NCI-H2227 (cell line): Measurements from ENCODE around the gene KL.

ENCODE experiments used
- DNase-seq: peaks from one replicate; lab custom pipeline; 2025; ENCODE audit not compliant: unreplicated experiment; lab: John Stamatoyannopoulos, UW

Gene KL

DNA sequence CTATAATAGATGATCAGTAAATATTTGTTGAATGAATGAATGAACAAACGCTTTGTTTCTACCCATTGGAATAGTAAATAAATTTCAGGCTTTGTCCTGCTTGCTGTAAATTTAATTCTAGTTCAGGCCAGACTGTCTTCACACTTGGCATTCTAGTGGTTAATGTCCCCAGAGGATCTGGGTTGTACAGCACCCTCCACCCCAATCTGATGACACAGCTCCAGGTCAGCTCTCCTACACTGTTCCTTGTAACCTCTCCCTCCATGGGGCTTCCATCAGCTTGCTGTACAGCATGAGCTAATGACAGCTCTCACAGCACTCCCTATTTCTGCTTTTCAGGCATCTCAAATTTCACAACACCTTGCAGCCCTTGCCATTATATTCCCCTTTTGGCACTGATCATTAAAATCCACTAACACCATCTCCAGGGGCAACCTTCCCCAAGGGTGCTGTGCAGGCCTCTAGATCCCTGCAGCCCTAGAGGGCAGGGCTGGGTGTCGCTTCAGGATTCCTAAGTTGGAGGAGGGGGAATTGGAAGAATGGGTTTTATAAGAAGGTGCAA lies 12.7 kb upstream of the KL start:
- DNase-seq = peak; percentile 56

DNA sequence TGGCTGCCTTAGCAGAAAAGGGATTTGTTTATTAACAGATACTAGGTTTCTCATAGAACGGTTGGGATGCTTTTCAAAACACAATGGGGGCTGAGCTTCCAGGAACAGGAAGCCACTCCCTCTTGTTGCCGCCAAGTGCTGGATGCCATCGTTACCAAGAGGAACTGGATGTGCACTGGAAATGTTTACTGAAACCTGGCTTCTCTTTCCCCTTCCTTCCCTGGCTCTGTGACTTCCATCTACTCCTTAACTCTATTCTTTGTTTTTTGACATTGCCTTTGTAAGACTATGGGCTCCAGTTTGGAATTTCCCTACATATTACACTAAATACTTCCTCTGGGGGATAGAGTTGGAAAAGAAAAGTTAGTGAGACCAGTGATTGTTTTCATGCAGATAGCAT lies 11.7 kb upstream of the KL start:
- peak; percentile 32 for DNase-seq

DNA sequence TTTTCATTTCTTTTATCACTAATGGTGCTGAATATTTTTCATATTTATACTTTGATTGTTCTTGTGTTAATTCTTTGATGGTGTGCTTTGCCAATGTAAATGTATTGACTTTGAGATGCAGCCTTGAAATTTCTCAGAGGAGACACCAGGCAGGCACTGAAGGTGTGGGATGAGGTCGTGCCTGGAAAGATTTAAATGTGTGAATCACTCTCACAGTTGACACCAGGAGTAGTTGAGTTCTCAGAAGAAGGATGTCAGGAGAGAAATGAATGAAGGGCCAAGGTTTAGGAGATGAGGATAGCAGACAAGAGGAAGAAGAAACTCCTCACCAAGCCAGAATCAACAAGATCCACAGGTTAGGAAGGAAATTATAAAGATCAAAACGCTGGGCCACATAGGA lies 10.1 kb upstream of the KL start:
- no peak for DNase-seq

DNA sequence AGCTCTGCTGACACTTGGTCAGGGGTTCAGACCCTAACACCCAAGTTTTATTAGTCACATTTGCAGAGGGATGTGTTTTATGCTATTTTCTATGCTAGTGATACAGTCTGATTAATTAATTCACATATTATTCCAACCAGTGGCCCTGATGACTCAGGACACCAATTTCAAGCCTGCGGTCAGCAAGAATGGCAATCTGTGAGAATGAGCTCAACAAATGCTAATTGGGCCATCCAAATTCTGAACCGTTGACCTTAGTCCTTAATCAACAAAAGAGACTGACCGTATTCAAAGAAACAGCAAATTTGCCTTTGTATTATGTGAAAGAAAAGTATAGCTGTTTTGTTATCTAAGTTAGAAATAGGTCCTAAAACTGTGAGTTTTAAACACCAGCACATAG lies 9.6 kb upstream of the KL start:
- DNase-seq = no peak

DNA sequence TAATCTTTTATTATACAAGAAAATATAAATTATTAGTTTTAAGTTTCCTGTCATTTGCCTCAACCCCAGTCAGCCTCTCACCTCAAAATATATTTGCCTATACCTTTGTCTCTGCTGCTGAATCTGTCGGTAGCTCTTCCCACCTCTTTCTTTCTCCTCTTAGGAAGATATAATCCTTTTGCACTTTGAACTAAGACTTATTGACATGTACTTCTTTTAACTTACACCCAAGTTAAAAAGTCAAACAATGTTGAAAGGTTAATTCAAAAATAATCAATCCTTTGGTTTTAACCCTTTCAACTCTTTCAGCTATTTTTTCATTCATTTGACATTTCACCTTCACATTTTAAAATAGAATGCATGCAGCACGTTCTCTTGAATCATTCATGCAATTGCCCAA lies 9.0 kb upstream of the KL start:
- no peak for DNase-seq

DNA sequence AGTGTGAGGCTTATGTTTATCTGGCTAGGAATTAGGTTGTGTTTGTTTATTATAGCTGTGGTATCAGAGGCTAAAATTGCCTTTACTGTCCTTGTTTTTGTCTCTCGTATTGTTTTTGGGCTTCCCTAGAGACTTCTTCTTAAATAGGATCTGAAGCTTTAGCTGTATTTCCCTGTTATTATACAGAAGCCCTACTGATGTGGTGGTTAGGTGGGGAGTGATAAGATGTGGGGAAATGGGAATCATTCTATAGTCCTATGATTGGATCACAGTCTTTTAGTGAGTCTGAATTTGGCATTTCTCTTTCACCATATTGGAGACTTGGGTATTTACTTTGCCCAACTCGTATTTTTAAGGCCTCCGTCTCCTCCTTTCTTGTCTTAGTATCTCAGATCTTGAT lies 8.3 kb upstream of the KL start:
- DNase-seq = no peak

DNA sequence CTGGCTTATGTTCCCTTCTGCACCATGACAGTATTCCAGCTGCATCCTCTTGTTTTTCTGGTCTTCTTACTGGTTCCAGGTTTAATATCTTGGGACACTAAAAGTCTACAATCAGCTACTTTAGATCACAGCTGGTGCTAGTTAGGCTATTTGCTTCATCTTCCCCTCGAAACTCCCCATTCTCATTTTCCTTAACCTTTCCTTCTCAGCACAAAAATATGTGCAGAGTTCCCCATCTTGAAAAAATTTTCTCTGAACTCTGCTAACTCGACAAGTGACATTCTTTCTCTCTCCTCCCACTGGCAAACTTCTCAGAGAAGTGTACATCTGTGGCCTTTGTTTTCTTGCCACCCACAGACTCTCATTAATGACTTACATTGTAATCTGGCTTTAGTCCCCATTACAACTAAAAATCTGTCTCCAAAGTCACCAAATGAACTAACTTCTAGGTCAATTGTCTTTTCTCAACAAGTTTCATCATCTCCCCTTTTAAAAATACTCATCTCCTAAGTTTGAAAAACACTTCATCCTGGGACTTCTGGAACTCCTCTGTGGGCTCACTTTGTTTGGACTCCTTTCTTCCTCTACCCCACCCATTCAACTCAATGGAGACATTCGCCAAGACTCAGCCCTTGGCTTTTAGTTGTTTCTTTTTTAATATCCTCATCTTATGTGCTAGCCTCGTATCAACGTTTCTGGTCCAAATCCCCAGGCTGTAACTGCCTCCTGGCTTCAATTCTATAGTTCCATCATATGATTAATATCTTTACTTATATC lies 7.1 kb upstream of the KL start:
- DNase-seq = no peak

DNA sequence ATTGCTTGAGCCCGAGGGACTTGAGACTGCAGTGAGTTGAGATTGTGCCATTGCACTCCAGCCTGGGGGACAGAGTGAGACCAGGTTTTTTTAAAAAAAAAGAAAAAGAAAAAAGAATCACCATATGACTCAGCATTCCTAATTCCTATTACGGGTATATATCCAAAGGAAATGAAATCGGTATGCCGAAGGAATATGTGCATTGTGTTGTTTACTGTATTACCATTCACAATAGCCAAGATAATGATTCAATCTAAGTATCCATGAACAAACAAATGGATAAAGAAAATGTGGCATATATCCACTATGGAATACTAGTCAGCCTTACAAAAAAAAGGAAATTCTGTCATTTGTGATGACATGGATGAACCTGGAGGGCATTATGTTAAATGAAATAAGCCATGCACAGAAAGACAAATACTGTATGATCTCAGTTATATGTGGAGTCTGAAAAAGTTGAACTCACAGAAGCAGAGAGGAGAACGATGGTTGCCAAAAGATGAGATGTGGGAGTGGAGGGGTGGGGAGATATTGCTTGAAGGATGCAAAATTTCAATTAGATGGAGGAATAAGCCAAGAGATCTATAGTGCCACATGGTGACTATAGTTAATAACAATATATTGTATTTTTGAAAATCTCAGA lies 4.3 kb upstream of the KL start:
- DNase-seq = no peak

DNA sequence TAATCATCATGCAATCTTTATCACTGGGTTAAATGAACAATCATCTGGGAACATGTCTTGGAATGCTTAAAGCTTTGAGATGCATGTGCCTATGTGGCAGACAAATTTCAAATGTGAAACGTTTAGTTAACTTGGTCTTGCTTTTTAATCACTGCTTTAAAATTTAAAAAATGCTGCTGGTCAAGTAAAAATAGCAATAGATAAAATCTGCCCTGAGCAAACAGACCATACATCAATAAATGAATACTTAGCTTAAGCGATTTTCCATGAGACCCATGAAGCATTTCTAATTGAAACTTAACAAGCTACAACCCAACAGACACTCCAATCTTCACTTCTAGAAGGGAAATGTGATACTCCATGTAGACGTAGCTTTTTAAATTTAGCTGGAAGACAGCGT lies 1.9 kb upstream of the KL start:
- no peak for DNase-seq

DNA sequence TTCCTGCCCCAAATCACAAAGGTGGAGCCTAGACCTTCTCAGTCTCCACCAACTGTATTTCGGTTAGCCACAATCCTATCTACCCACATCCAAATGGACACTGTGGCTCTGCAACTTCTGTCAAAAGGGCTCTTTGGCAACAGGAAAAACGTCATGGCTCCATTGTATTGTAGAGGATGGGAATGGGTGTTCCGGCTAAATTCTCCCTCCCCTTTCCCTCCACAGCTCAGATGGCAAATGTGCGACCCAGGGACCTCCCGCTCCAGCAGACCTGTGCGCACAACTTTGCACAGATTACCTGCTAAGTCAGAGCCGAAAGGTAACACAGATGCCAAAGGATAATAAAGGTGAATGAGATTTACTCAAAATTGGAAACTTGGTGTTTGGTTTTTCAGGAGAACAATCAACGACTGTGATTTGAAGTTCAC lies 968 bp upstream of the KL start:
- no peak for DNase-seq

DNA sequence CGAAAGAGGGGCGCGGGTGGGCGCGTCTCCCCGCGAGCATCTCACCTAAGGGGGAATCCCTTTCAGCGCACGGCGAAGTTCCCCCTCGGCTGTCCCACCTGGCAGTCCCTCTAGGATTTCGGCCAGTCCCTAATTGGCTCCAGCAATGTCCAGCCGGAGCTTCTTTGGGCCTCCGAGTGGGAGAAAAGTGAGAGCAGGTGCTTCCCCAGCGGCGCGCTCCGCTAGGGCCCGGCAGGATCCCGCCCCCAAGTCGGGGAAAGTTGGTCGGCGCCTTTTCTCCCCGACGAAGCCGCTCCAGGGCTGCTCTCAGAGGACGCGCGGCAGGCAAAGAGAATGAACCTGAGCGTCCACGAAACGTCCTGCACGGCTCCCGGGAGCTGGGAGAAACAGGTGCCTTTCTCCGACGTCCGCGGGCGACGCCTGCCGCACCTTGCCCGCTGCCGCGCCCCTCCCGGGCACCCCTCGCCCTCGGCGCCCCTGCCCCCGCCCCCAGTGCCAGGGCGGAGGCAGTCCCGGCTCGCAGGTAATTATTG lies 366 bp upstream of the KL start:
- peak; percentile 20 for DNase-seq

DNA sequence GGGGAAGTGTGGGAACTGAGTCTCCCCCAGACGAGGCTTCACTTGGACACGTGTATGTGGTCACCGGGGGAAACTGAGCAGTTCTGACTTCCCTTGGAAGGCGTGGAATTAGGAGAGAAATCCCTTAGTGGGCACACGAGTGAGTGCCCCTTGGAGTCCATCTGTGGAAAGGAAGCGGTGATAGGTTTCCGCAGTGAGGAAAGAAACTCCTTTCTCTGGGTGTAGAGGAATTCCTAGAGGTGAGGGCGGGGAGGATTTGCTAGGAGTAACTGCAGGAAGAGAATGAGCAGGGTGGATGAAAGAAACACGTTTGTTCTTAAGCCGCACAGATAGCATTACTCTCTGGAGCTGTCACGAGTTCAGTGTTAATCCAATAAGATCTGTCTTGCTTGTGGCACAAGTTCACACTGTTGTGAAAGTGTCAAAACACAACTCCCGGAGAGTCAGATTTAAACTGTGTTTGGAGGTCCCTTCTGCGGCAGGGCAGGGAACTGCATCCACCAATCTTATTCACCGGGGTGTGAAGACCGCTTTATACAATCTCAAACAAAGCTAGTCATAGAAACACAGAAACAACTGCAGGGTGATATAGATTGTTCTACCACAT lies 1.2 kb downstream of the KL start:
- peak; percentile 8 for DNase-seq

DNA sequence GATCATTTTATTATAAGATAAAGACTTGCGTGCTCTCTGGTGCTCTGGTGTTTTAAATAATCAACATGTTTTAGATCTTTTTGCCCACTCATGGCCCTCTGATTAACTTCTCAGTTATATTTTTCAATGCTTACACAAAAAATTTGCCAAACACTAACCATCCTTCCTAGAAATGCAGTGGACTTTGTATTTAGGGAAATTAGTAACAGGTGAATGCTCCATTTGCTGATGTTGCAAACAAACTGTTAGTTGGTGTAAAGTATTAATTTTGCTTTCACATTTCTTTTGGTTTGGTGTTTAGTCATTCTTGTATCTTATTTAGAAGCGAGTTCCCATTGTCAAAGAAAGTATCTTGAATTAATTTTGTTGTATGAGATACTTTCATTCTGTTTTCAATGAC lies 2.7 kb downstream of the KL start:
- DNase-seq = no peak

DNA sequence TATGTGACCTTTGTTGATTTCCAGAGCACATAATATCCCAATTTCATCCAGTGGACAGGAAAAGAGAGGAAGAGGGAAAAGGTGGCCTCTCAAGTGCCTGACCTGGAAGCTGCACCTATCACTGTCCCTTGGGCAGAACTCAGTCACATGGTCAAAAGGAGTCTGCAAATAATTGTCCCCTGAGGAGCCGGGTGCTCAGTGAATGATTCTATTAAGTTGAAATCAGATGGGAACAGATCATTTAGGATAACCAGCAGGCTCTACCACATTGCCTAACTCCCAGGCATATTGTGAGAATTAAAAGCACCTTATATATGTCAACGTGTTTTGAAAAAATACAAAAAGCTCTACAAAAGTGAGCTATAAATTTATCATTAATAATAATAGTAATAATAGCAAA lies 6.8 kb downstream of the KL start:
- no peak for DNase-seq

DNA sequence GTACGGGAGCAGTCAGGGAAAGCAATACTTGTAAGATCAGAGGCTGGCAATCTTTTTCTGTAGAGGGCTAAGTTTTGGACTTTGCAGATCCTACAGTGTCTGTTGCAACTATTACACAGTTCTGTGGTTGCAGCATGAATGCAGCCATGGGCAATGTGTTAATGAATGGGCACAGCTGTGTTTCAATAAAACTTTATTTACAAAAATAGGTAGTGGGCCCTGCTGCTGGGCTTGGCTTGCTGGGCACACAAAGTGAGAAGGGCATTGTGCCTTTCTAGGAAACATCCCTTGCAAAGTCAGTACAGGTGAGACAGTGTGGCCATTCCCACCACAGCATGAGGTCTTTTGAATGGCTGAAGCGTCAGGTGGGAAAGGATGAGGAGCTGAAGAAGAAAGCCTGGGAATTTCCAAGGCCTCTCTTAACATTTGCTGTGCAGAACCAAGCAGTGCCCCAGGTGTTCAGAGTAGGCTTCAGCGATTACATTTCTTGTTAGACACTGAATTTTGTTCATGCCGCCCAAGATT lies 9.1 kb downstream of the KL start:
- no peak for DNase-seq

DNA sequence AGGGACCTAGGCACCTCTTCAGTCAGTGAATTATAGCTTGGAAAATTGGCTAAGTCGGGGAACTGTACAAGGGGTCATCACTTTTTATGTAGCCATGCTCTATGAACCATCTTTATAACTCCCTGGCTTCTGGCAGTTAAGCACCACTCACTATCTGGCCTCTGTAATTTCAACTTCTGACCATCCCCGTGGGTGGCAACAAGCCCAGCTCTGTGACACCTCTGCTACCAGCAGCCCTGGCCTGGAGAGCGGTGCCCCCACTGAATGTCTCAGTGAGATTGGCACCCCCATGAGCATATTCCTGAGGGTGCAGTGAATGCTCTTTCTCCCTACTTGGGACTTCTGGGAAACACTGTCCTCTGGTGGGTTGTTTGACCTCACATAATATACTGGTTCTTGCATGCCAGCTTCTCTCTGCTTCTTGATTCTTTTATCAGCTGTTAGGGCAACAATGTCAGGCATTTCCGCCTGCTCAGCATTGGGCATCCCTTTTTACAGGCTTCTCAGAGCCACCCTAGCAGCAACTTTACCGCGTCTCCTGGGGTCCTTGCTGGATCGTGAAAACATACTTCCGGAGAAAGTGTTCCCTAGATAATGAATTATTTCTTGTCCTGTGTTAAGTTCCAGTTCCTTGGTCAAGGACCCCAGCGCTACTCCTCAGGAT lies 10.4 kb downstream of the KL start:
- DNase-seq = no peak

DNA sequence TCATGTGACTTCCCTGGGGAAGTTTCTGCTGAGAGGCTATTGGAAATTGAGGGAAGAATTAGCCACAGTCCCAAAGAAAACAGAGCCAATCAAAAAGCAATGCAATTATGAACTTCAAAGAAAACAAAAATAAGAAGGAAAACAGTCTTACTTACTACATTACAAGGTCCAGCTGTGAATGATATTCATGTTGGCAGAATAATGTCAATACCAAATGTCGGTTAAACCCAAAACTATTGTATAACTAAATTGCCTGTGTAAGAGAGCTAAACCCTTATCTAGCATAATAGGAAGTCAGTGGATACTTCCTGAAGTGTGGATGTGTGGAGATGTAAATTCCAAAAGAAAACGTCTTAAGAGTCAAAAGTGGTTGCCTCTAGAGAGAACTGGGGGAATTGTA lies 12.4 kb downstream of the KL start:
- no peak for DNase-seq

DNA sequence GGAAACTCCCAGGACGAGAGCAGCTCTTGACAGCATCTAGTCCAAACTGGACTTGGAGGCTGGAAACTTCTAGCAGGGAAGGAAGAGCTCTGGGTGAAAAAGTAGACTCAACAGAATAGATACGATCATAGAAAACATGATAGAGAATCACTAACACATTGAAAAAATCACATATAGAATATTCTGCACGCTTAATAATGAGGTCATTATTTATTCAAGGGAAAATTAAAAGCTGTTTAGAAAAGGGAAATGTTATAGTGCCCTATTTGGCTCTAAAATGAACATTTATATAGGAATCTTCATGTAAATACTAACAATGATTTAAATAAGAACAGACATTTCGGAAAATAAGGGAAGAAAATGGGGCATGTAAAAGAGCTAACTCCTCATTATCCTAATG lies 15.1 kb downstream of the KL start:
- DNase-seq = no peak

DNA sequence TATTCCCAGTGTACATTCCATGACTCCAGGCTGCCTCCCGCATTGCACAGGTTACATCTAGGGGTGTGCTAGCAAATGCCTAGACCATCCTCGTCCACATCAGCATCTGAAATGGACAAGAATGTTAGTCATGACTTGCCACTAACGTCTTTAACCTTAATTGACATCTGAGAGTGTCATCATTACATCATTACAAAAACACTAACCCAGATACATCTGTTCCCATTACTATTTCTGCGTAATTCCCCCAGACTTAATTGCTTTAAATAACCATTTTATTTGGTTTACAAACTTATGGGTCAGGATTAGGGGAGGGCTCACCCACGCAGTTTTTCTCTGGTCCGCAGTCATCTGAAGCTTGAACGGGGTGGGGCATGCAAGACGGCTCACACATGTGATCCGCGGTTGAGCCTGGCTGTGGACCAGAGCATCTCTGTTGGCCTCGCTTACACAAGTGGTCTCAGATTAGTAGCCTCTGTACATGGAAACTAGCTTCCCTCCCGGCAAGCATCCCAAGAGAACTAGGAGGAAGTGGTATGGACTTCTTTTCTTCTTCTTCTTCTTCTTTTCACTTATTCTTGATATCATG lies 15.9 kb downstream of the KL start:
- DNase-seq = no peak

DNA sequence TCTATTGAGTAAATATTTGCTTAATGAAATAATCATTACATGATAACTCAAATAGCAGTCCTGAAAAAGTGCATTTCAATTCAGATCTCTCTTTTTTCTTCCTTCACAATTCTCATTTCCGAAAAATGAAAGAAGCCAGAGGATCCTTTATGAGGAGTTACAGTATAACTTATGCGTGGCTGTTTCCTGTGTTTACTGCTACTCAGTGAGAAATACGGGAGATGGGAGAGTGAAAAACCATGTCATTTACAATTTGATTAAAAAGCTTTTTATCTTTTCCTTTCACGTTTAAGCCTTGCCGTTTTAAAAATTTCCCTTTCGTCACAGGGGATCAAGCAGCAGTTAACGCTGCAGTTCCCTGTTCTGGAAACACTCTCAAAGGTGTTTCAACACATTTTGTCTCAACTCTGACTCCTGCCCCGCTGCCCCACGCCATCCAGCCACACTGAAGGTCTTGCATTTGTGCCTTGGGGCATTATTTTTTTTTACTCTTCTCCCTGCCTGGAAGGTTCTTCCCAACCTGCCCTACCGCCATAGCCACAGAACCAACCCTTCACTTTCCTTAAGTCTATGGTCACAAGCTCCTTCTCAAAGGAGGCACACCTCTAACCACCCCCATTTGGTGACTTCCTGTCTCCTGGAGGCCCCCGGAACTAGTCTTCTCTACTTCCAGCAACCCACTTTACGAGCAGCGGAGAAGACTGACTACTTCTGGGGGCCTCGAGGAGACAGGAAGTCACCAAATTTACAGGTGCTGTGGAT lies 17.0 kb downstream of the KL start:
- no peak for DNase-seq
